ENCODE data around the gene ITIH3. TPM values are rescaled to one million over a fixed set of nuclear protein-coding genes. Genes with fewer than 3 reads are reported as not detected.

Gene ITIH3
- total RNA-seq, 1 donor from 2014 or later, result 4.5 TPM

GRCh38 chr3:52790337-52790736, 4.3 kb upstream of the ITIH3 start:
- DNase-seq (no peak), ATAC-seq (no peak)
- Histone ChIP-seq H3K9me3 (no peaks in the 10 kb centered on the region), H3K27me3 (ENCODE audit: low read depth) (no peaks in the 10 kb centered on the region), H3K36me3 (no peaks in the 10 kb centered on the region), H3K4me3 (no peak overlapping the region), H3K4me1 (no peaks in the 10 kb centered on the region), H3K27ac (no peak overlapping the region)
- intact Hi-C loops (cut with DNase I), result no loop called here
- no peak for TF ChIP-seq CTCF (IDR thresholded peaks at IDR 0.05)

GRCh38 chr3:52790741-52791140, 3.9 kb upstream of the ITIH3 start:
- no peaks in the 10 kb centered on the region for H3K9me3 ChIP-seq
- intact Hi-C loops (cut with DNase I), result no loop called here
- DNase-seq, result no peak
- no peaks in the 10 kb centered on the region for H3K27me3 ChIP-seq (ENCODE audit: low read depth)
- H3K36me3 ChIP-seq, result no peaks in the 10 kb centered on the region
- TF ChIP-seq CTCF (IDR thresholded peaks at IDR 0.05), result no peak
- no peak for ATAC-seq
- no peak overlapping the region for H3K27ac ChIP-seq
- no peaks in the 10 kb centered on the region for H3K4me1 ChIP-seq
- H3K4me3 ChIP-seq, result no peak overlapping the region

GRCh38 chr3:52791366-52791765, 3.2 kb upstream of the ITIH3 start:
- no peak for TF ChIP-seq CTCF (IDR thresholded peaks at IDR 0.05)
- Histone ChIP-seq H3K9me3 (no peaks in the 10 kb centered on the region), H3K4me1 (no peaks in the 10 kb centered on the region), H3K27ac (no peak overlapping the region), H3K27me3 (ENCODE audit: low read depth) (no peaks in the 10 kb centered on the region), H3K36me3 (no peaks in the 10 kb centered on the region), H3K4me3 (no peak overlapping the region)
- ATAC-seq (no peak), DNase-seq (no peak)
- intact Hi-C loops (cut with DNase I), result no loop called here

- ATAC-seq (no peak), DNase-seq (no peak)
- Histone ChIP-seq H3K27me3 (ENCODE audit: low read depth) (no peaks in the 10 kb centered on the region), H3K36me3 (no peaks in the 10 kb centered on the region), H3K4me1 (no peaks in the 10 kb centered on the region), H3K4me3 (no peak overlapping the region), H3K27ac (no peak overlapping the region), H3K9me3 (no peaks in the 10 kb centered on the region)
- no peak for TF ChIP-seq CTCF (IDR thresholded peaks at IDR 0.05)
- intact Hi-C loops (cut with DNase I), result no loop called here
Observed at GRCh38 chr3:52791928-52792327, 2.7 kb upstream of the ITIH3 start.

- no peaks in the 10 kb centered on the region for H3K27me3 ChIP-seq (ENCODE audit: low read depth)
- no peak overlapping the region for H3K27ac ChIP-seq
- ATAC-seq (no peak), DNase-seq (no peak)
- H3K9me3 ChIP-seq, result no peaks in the 10 kb centered on the region
- no peaks in the 10 kb centered on the region for H3K4me1 ChIP-seq
- TF ChIP-seq CTCF (IDR thresholded peaks at IDR 0.05), result no peak
- intact Hi-C loops (cut with DNase I), result no loop called here
- no peak overlapping the region for H3K4me3 ChIP-seq
- H3K36me3 ChIP-seq, result no peaks in the 10 kb centered on the region
Observed at GRCh38 chr3:52792413-52792812, 2.2 kb upstream of the ITIH3 start.

Measured in lower lobe of right lung (tissue), 2 donors.